ENCODE measurements around the gene WFIKKN1.

DNA sequence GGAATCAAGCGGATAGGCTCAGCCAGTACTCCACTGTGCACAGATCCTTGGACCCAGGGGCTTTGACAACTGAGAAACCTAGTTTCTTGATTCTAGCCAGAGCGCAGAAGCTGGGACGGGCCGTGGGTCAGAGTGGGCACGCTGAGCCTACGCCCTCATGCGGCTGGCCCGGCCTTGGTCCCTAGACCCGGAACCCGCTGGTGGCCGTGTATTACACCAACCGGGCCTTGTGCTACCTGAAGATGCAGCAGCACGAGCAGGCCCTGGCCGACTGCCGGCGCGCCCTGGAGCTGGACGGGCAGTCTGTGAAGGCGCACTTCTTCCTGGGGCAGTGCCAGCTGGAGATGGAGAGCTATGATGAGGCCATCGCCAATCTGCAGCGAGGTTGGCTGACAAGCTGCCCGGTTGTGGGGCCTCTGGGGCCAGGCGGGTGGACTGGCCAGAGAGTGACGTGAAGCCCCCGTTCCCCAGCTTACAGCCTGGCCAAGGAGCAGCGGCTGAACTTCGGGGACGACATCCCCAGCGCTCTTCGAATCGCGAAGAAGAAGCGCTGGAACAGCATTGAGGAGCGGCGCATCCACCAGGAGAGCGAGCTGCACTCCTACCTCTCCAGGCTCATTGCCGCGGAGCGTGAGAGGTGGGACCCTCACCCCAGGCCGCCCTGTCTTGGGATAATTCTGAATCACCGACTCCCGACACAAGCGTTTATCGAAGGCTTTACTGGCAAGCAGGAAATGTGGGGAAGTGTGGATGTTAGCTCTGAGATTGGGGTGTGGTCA lies 50.4 kb downstream of the WFIKKN1 start:
- TF ChIP-seq POLR2A (IDR thresholded peaks at IDR 0.05) (no peak), POLR2AphosphoS5 (IDR thresholded peaks at IDR 0.05) (peak in 1 of 3 donors; percentile 8)
